ENCODE data around the gene DZIP1L. TPM values are rescaled to one million over a fixed set of nuclear protein-coding genes. Genes with fewer than 3 reads are reported as not detected.

DZIP1L gene
- polyA plus RNA-seq, 2 of the 4 experiments (the other 2 are of a cell fraction) = 2.7 to 7.0 TPM

DNA sequence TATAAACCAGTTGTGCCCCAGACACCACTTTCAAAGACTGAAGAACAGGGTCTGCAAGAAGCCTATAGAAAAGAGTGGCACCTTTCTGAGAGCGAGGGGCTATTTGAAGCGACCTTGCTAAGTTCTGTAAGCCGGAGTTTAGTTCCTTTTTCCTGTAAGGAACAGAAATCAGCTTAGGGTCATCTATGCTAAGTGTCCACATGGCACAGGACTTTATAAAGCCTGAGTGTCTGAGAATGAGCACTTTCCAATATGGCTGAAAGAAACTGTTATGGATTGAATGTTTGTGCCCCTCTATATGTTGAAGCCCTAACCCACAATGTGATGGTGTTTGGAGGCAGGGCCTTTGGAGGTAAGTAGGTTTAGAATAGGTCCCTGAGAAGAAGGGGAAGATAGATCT, 20.8 kb upstream of the DZIP1L start:
- POLR2A ChIA-PET = no interaction called here
- WGBS (ENCODE audit: missing lambda C conversion rate) = 59% methylated on average over 3 of the region's 3 CpGs
- FAIRE-seq (no peak), DNase-seq (ENCODE audit: low read depth in 1 of 2, low spot score in 1 of 2) (no peak), ATAC-seq (no peak)
- no peak overlapping the region for H3K4me3 ChIP-seq
- H3K4me1 ChIP-seq = no peaks in the 10 kb centered on the region
- TF ChIP-seq NFE2L2 (conservative IDR thresholded peaks at IDR 0.05; ENCODE audit: low read length) (no peak), JUN (IDR thresholded peaks at IDR 0.05) (no peak), ZSCAN20 (CRISPR knock-in tag; IDR thresholded peaks at IDR 0.05) (no peak), HOXA7 (CRISPR knock-in tag; IDR thresholded peaks at IDR 0.05) (no peak), BHLHE40 (IDR thresholded peaks at IDR 0.05; ENCODE audit: low read depth, low read length) (no peak)
- TF ChIP-seq, protein P1, sequence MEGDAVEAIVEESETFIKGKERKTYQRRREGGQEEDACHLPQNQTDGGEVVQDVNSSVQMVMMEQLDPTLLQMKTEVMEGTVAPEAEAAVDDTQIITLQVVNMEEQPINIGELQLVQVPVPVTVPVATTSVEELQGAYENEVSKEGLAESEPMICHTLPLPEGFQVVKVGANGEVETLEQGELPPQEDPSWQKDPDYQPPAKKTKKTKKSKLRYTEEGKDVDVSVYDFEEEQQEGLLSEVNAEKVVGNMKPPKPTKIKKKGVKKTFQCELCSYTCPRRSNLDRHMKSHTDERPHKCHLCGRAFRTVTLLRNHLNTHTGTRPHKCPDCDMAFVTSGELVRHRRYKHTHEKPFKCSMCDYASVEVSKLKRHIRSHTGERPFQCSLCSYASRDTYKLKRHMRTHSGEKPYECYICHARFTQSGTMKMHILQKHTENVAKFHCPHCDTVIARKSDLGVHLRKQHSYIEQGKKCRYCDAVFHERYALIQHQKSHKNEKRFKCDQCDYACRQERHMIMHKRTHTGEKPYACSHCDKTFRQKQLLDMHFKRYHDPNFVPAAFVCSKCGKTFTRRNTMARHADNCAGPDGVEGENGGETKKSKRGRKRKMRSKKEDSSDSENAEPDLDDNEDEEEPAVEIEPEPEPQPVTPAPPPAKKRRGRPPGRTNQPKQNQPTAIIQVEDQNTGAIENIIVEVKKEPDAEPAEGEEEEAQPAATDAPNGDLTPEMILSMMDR (IDR thresholded peaks at IDR 0.05) = no peak
- TF ChIP-seq, protein P2, sequence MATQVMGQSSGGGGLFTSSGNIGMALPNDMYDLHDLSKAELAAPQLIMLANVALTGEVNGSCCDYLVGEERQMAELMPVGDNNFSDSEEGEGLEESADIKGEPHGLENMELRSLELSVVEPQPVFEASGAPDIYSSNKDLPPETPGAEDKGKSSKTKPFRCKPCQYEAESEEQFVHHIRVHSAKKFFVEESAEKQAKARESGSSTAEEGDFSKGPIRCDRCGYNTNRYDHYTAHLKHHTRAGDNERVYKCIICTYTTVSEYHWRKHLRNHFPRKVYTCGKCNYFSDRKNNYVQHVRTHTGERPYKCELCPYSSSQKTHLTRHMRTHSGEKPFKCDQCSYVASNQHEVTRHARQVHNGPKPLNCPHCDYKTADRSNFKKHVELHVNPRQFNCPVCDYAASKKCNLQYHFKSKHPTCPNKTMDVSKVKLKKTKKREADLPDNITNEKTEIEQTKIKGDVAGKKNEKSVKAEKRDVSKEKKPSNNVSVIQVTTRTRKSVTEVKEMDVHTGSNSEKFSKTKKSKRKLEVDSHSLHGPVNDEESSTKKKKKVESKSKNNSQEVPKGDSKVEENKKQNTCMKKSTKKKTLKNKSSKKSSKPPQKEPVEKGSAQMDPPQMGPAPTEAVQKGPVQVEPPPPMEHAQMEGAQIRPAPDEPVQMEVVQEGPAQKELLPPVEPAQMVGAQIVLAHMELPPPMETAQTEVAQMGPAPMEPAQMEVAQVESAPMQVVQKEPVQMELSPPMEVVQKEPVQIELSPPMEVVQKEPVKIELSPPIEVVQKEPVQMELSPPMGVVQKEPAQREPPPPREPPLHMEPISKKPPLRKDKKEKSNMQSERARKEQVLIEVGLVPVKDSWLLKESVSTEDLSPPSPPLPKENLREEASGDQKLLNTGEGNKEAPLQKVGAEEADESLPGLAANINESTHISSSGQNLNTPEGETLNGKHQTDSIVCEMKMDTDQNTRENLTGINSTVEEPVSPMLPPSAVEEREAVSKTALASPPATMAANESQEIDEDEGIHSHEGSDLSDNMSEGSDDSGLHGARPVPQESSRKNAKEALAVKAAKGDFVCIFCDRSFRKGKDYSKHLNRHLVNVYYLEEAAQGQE (IDR thresholded peaks at IDR 0.05) = no peak
- H3K9me3 ChIP-seq = no peaks in the 10 kb centered on the region
- no peak overlapping the region for H3K27ac ChIP-seq
- CTCF ChIA-PET = no interaction called here
- H3K4me2 ChIP-seq = no peak overlapping the region

DNA sequence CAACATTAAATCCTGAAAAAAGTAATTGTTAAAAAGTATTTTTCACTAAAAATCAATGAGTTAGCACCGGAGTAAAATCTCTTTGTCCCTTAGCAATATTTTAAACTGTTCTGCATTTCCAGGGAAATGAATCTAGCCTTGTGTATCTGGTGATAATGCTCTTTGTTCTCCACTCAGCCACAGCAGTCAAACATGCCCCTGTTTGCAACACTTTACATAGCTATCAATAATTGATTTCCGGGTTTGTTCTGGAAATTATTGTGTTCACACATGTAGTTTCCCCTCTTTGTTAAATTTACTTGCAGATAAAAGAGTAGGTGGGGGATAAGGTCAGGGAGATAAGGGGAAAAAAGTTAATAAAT, 20.4 kb upstream of the DZIP1L start:
- ChIA-PET POLR2A (no interaction called here), CTCF (interaction anchor here (0.8 kb wide), 1 partner anchor 9 kb away, joined by 3 read pairs; no protein-coding TSS in a partner anchor)
- FAIRE-seq (no peak), ATAC-seq (no peak), DNase-seq (ENCODE audit: low read depth in 1 of 2, low spot score in 1 of 2) (no peak)
- H3K27ac ChIP-seq = no peak overlapping the region
- 69% methylated on average over 2 of the region's 2 CpGs for WGBS (ENCODE audit: missing lambda C conversion rate)
- H3K9me3 ChIP-seq = no peaks in the 10 kb centered on the region
- no peak overlapping the region for H3K4me2 ChIP-seq
- TF ChIP-seq NR3C1 (IDR thresholded peaks at IDR 0.05) (no peak), HEYL (CRISPR knock-in tag; IDR thresholded peaks at IDR 0.05) (no peak), FOSB (CRISPR knock-in tag; IDR thresholded peaks at IDR 0.05) (no peak), FOXS1 (CRISPR knock-in tag; IDR thresholded peaks at IDR 0.05) (no peak), PHF8 (IDR thresholded peaks at IDR 0.05; ENCODE audit: borderline replicate concordance, low read depth) (no peak), MYC (IDR thresholded peaks at IDR 0.05; ENCODE audit: borderline replicate concordance, low read length) (no peak), ZNF302 (CRISPR knock-in tag; IDR thresholded peaks at IDR 0.05) (no peak), CEBPB (IDR thresholded peaks at IDR 0.05) (no peak), JUN (IDR thresholded peaks at IDR 0.05) (no peak), EP300 (IDR thresholded peaks at IDR 0.05) (no peak), ZC3H11A (IDR thresholded peaks at IDR 0.05) (no peak), EHF (CRISPR knock-in tag; IDR thresholded peaks at IDR 0.05) (no peak), CBX8 (IDR thresholded peaks at IDR 0.05) (no peak), KDM5A (IDR thresholded peaks at IDR 0.05) (no peak), BHLHE40 (IDR thresholded peaks at IDR 0.05; ENCODE audit: low read depth, low read length) (no peak), ZSCAN20 (CRISPR knock-in tag; IDR thresholded peaks at IDR 0.05) (no peak), JUNB (IDR thresholded peaks at IDR 0.05) (no peak)
- TF ChIP-seq, protein P3, sequence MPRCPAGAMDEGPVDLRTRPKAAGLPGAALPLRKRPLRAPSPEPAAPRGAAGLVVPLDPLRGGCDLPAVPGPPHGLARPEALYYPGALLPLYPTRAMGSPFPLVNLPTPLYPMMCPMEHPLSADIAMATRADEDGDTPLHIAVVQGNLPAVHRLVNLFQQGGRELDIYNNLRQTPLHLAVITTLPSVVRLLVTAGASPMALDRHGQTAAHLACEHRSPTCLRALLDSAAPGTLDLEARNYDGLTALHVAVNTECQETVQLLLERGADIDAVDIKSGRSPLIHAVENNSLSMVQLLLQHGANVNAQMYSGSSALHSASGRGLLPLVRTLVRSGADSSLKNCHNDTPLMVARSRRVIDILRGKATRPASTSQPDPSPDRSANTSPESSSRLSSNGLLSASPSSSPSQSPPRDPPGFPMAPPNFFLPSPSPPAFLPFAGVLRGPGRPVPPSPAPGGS (IDR thresholded peaks at IDR 0.05) = no peak
- TF ChIP-seq, protein P4, sequence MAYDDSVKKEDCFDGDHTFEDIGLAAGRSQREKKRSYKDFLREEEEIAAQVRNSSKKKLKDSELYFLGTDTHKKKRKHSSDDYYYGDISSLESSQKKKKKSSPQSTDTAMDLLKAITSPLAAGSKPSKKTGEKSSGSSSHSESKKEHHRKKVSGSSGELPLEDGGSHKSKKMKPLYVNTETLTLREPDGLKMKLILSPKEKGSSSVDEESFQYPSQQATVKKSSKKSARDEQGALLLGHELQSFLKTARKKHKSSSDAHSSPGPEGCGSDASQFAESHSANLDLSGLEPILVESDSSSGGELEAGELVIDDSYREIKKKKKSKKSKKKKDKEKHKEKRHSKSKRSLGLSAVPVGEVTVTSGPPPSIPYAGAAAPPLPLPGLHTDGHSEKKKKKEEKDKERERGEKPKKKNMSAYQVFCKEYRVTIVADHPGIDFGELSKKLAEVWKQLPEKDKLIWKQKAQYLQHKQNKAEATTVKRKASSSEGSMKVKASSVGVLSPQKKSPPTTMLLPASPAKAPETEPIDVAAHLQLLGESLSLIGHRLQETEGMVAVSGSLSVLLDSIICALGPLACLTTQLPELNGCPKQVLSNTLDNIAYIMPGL (CRISPR knock-in tag; IDR thresholded peaks at IDR 0.05; ENCODE audit: borderline replicate concordance) = no peak
- H3K4me3 ChIP-seq = no peak overlapping the region
- H3K4me1 ChIP-seq = no peaks in the 10 kb centered on the region
